Neutrophil (primary cell): ENCODE data around the gene ARMC9.
"Not testable (repeated sequence)": the region's sequence is repeated elsewhere in the genome, so short reads cannot be mapped to it uniquely, and the experiment has no call there.

Experiments used
- H3K27ac ChIP-seq: fragments of 200-600 bp; sonication (generic); 2 replicates; pipeline ENCODE4 v1.5.1; 2016; ENCODE audit warnings: mild to moderate bottlenecking, moderate library complexity
- H3K27me3 ChIP-seq: fragments of 200-600 bp; sonication (generic); 2 replicates; pipeline ENCODE4 v1.6.0; 2016; ENCODE audit warnings: mild to moderate bottlenecking
- H3K36me3 ChIP-seq: fragments of 200-600 bp; sonication (generic); 2 replicates; pipeline ENCODE4 v1.5.1; 2017
- H3K4me1 ChIP-seq, 2 experiments: fragments of 200-600 bp in 1 of 2; sonication (generic) in 1 of 2; 1 replicate in 1 of 2; 2 replicates in 1 of 2; pipeline versions ENCODE4 v1.5.1 to v1.6.1; 2013 to 2016; ENCODE audit warnings: low read depth in 1 of 2, low read length in 1 of 2, mild to moderate bottlenecking in 1 of 2, moderate library complexity in 1 of 2; ENCODE audit not compliant: control insufficient read depth in 1 of 2, insufficient read depth in 1 of 2
- H3K4me3 ChIP-seq, 2 experiments: fragments of 200-600 bp in 1 of 2; sonication (generic) in 1 of 2; 1 replicate in 1 of 2; 2 replicates in 1 of 2; pipeline ENCODE4 v1.5.1; 2013 to 2016; ENCODE audit warnings: low read depth in 1 of 2, low read length in 1 of 2, mild to moderate bottlenecking in 1 of 2, moderate library complexity in 1 of 2
- H3K9me3 ChIP-seq: fragments of 200-600 bp; sonication (generic); 2 replicates; pipeline ENCODE4 v1.5.1; 2016
- CTCF ChIP-seq: fragments of 200-600 bp; sonication (generic); IDR thresholded peaks from 2 replicates; pipeline ENCODE4 v1.5.1; 2016; ENCODE audit warnings: antibody characterized with exemption

The ARMC9 gene

DNA sequence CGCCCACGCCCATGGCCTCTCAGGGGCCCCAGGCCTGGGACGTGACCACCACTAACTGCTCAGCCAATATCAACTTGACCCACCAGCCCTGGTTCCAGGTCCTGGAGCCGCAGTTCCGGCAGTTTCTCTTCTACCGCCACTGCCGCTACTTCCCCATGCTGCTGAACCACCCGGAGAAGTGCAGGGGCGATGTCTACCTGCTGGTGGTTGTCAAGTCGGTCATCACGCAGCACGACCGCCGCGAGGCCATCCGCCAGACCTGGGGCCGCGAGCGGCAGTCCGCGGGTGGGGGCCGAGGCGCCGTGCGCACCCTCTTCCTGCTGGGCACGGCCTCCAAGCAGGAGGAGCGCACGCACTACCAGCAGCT lies 199.5 kb downstream of the ARMC9 start:
- peaks cover 12% of the 10 kb centered on the region for H3K27me3 ChIP-seq
- TF ChIP-seq CTCF = no peak
- peaks cover 17 to 35% of the 10 kb centered on the region in 2 experiments for H3K4me1 ChIP-seq
- no peaks in the 10 kb centered on the region for H3K9me3 ChIP-seq
- H3K27ac ChIP-seq = no peak overlapping the region
- no peak overlapping the region for H3K4me3 ChIP-seq
- peaks cover 7% of the 10 kb centered on the region for H3K36me3 ChIP-seq

DNA sequence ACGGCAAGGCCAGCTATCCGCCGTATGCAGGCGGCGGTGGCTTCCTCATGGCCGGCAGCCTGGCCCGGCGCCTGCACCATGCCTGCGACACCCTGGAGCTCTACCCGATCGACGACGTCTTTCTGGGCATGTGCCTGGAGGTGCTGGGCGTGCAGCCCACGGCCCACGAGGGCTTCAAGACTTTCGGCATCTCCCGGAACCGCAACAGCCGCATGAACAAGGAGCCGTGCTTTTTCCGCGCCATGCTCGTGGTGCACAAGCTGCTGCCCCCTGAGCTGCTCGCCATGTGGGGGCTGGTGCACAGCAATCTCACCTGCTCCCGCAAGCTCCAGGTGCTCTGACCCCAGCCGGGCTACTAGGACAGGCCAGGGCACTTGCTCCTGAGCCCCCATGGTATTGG lies 200.2 kb downstream of the ARMC9 start:
- TF ChIP-seq CTCF = no peak
- H3K4me3 ChIP-seq = no peak overlapping the region
- H3K27me3 ChIP-seq = peaks cover 12% of the 10 kb centered on the region
- no peaks in the 10 kb centered on the region for H3K9me3 ChIP-seq
- H3K36me3 ChIP-seq = peaks cover 7% of the 10 kb centered on the region
- peaks cover 11 to 29% of the 10 kb centered on the region in 2 experiments for H3K4me1 ChIP-seq
- H3K27ac ChIP-seq = no peak overlapping the region

DNA sequence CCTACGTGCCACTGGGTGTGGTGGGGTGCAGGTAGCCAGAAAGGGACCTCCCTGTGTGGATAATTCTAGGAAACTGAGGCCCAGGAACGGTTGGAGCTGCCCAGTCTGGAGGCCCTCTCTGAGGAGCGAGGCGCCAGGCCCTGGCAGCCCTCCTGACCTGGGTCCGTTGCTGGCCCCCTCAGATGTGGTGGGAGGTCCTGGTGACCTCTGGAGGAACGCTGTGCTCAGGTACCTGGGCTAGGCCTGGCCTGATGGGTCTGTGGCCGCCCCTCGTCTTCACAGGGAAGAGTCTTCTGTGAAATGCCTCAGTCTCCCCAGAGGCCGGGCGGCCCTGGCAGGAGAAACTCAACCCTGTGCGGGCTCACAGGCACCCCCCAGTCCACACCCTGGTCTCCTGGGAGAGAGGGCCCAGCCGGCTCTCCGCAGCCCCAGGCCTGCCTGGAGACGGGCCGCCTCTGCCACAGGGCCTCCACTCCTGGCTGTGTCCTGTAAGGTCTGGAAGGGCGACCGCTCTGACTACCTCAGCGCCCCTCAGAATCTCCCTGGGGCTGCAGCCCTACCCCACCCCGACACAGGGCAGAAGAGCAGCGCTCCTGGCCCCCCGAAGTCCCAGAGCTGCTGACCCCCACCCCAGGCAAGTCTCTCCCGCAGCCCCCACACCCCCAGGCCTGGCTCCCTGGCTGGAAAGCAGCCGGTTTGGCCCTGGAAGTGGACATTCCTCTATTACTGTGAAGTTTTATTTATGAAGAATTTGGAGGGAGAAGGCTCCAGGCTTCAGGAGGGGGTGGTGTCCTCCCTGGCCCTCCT lies 200.8 kb downstream of the ARMC9 start:
- Histone ChIP-seq H3K27ac (no peak overlapping the region), H3K4me1 (peaks cover 8 to 22% of the 10 kb centered on the region in 2 experiments), H3K4me3 (no peak overlapping the region), H3K9me3 (no peaks in the 10 kb centered on the region), H3K27me3 (peaks cover 12% of the 10 kb centered on the region), H3K36me3 (peaks cover 7% of the 10 kb centered on the region)
- TF ChIP-seq CTCF = no peak

GRCh38 chr2:231399853-231400680 lies 201.6 kb downstream of the ARMC9 start:
- H3K9me3 ChIP-seq = no peaks in the 10 kb centered on the region
- no peak overlapping the region for H3K4me3 ChIP-seq
- H3K36me3 ChIP-seq = peaks cover 7% of the 10 kb centered on the region
- H3K27me3 ChIP-seq = peaks cover 12% of the 10 kb centered on the region
- peaks cover 4 to 14% of the 10 kb centered on the region in 2 experiments for H3K4me1 ChIP-seq
- no peak for TF ChIP-seq CTCF
- no peak overlapping the region for H3K27ac ChIP-seq

DNA sequence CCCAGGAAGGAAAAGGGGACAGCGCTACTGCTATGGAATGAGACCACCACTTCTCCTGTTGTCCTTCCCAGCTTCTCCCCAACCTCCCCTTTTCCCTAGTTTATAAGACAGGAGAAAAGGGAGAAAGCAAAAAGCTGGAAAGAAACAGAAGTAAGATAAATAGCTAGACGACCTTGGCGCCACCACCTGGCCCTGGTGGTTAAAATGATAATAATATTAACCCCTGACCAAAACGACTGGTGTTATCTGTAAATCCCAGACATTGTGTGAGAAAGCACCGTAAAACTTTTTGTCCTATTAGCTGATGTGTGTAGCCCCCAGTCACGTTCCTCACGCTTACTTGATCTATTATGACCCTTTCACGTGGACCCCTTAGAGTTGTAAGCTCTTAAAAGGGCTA lies 202.2 kb downstream of the ARMC9 start:
- peaks cover 10% of the 10 kb centered on the region for H3K27me3 ChIP-seq
- not testable (repeated sequence) for H3K27ac ChIP-seq, H3K4me3 ChIP-seq, H3K4me1 ChIP-seq, H3K36me3 ChIP-seq, H3K9me3 ChIP-seq

DNA sequence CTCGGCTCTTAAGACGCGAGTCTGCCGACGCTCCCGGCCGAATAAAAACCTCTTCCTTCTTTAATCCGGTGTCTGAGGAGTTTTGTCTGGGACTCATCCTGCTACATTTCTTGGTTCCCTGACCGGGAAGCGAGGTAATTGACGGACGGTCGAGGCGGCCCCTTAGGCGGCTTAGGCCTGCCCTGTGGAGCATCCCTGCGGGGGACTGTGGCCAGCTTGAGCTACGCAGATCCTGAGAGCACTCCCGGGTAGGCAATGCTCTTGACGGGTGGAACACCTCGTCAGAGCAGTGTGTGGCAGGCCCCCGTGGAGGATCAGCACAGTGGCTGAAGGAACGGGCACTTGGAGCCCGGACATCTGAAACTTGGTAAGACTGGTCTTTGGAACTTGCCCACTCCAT lies 202.7 kb downstream of the ARMC9 start:
- not testable (repeated sequence) for H3K4me1 ChIP-seq, H3K4me3 ChIP-seq, H3K36me3 ChIP-seq, H3K27ac ChIP-seq, H3K27me3 ChIP-seq, H3K9me3 ChIP-seq

DNA sequence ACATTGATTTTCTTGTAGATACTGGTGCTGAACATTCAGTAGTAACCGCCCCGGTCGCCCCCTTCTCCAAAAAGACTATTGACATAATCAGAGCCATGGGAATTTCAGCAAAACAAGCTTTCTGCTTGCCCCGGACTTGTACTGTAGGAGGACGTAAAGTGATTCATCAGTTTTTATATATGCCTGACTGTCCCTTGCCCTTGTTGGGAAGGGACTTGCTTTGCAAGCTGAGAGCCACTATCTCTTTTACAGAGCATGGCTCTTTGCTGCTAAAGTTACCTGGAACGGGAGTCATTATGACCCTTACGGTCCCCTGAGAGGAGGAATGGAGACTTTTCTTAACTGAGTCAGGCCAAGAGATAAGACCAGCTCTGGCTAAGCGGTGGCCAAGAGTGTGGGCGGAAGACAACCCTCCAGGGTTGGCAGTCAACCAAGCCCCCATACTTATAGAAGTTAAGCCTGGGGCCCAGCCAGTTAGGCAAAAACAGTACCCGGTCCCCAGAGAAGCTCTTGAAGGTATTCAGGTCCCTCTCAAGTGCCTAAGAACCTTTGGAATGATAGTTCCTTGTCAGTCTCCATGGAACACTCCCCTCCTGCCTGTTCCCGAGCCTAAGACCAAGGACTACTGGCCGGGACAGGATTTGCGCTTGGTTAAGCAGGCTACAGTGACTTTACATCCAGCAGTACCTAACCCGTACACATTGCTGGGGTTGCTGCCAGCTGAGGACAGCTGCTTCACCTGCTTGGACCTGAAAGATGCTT lies 205.2 kb downstream of the ARMC9 start:
- not testable (repeated sequence) for H3K4me3 ChIP-seq, H3K27me3 ChIP-seq, H3K36me3 ChIP-seq, H3K9me3 ChIP-seq, H3K27ac ChIP-seq, H3K4me1 ChIP-seq

DNA sequence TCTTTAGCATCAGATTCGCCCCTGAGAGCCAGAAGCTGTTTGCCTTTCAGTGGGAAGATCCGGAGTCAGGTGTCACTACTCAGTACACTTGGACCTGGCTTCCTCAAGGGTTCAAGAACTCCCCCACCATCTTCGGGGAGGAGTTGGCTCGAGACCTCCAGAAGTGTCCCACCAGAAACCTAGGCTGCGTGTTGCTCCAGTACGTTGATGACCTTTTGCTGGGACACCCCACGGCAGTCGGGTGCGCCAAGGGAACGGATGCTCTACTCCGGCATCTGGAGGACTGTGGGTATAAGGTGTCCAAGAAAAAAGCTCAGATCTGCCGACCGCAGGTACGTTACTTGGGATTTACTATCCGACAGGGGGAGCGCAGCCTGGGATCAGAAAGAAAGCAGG lies 205.8 kb downstream of the ARMC9 start:
- H3K27ac ChIP-seq, H3K36me3 ChIP-seq, H3K4me1 ChIP-seq, H3K9me3 ChIP-seq, H3K4me3 ChIP-seq, H3K27me3 ChIP-seq: not testable (repeated sequence)
